ENCODE data around the gene FAM89B. TPM values are rescaled to one million over a fixed set of nuclear protein-coding genes. Genes with fewer than 3 reads are reported as not detected.

The FAM89B gene
- total and polyA plus RNA-seq, 10 donors, result 34.5 to 66.1 (median 48.4) TPM

DNA sequence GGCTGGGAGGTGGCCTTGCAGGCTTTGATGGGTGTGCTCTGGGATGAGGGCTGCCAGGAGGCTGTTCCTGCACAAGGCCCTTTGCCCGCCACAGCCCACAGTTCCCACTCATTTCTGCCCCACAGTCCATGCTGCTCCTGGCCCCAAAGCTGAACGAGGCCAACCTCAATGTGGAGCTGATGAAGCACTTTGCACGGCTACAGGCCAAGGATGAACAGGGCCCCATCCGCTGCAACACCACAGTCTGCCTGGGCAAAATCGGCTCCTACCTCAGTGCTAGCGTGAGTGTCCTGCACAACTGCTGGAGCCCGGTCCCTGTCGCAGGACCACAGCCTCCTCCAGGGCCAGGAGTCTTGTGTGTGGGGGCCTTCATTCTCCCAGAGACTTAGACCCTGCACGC is 37.2 kb upstream of the FAM89B start:
- no peak for DNase-seq
- Histone ChIP-seq H3K36me3 (peaks cover 0 to 96% (median 70%) of the 10 kb centered on the region in 6 donors), H3K4me1 (peaks cover 7 to 41% (median 28%) of the 10 kb centered on the region in 6 donors), H3K27ac (no peak overlapping the region), H3K27me3 (replicated peaks in 1 of 7) (no peaks in the 10 kb centered on the region), H3K4me3 (no peak overlapping the region), H3K9me3 (no peaks in the 10 kb centered on the region)
- intact Hi-C loops (cut with DNase I; ENCODE audit: low total_unique reads), result no loop called here
- no peak for TF ChIP-seq POLR2A (IDR thresholded peaks at IDR 0.05)
- TF ChIP-seq, protein P1, sequence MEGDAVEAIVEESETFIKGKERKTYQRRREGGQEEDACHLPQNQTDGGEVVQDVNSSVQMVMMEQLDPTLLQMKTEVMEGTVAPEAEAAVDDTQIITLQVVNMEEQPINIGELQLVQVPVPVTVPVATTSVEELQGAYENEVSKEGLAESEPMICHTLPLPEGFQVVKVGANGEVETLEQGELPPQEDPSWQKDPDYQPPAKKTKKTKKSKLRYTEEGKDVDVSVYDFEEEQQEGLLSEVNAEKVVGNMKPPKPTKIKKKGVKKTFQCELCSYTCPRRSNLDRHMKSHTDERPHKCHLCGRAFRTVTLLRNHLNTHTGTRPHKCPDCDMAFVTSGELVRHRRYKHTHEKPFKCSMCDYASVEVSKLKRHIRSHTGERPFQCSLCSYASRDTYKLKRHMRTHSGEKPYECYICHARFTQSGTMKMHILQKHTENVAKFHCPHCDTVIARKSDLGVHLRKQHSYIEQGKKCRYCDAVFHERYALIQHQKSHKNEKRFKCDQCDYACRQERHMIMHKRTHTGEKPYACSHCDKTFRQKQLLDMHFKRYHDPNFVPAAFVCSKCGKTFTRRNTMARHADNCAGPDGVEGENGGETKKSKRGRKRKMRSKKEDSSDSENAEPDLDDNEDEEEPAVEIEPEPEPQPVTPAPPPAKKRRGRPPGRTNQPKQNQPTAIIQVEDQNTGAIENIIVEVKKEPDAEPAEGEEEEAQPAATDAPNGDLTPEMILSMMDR (IDR thresholded peaks at IDR 0.05 in 8 of 11, conservative IDR thresholded peaks at IDR 0.05 in 3 of 11), result no peak
- peak in 1 of 3 donors; percentile 50 for TF ChIP-seq POLR2AphosphoS5 (IDR thresholded peaks at IDR 0.05)
- WGBS, 5 donors, result 85 to 94% (median 92%) methylated on average over 2 to 9 of the region's 9 CpGs; no CpG with 5 or more reads in 1 of the 5 donors

- Histone ChIP-seq H3K4me1 (peaks cover 7 to 54% (median 37%) of the 10 kb centered on the region in 6 donors), H3K9me3 (no peaks in the 10 kb centered on the region), H3K27me3 (replicated peaks in 1 of 7) (no peaks in the 10 kb centered on the region), H3K36me3 (peaks cover 0 to 81% (median 56%) of the 10 kb centered on the region in 6 donors), H3K4me3 (no peak overlapping the region), H3K27ac (peak overlapping the region in 2 of 8 donors; percentile 92 to 96)
- TF ChIP-seq, protein P1 (IDR thresholded peaks at IDR 0.05 in 8 of 11, conservative IDR thresholded peaks at IDR 0.05 in 3 of 11), result no peak
- no peak for TF ChIP-seq POLR2A (IDR thresholded peaks at IDR 0.05)
- peak in 2 of 3 donors; percentile 3 to 40 for TF ChIP-seq POLR2AphosphoS5 (IDR thresholded peaks at IDR 0.05)
- WGBS, 5 donors, result 83 to 97% (median 88%) methylated on average over 7 to 12 of the region's 12 CpGs
- DNase-seq, result no peak
- intact Hi-C loops (cut with DNase I; ENCODE audit: low total_unique reads), result no loop called here
Observed at GRCh38 chr11:65536412-65537295, 35.7 kb upstream of the FAM89B start.

DNA sequence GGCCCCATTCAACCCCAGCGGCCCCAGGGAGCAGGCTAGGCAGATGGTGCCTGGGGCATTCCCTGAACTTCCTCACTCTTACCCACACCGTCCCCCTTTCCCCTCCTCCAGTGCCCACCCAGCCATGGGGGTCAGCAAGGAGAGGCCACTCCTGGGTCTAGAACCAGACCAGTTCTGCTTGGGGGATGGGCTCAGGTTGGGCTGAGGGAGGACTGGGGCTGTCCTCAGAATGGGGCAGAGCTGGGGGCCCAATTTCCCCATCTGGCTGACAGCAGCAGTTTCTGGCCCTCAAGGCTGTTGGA is 35.1 kb upstream of the FAM89B start:
- no peak for DNase-seq
- H3K4me3 ChIP-seq, result no peak overlapping the region
- 79 to 93% (median 84%) methylated on average over 2 of the region's 2 CpGs for WGBS, 5 donors
- H3K27ac ChIP-seq, result peak overlapping the region in 4 of 8 donors; percentile 88 to 96 (median 92)
- peaks cover 7 to 58% (median 42%) of the 10 kb centered on the region in 6 donors for H3K4me1 ChIP-seq
- no peaks in the 10 kb centered on the region for H3K9me3 ChIP-seq
- H3K36me3 ChIP-seq, result peaks cover 0 to 75% (median 50%) of the 10 kb centered on the region in 6 donors
- no peaks in the 10 kb centered on the region for H3K27me3 ChIP-seq (replicated peaks in 1 of 7)
- TF ChIP-seq POLR2A (IDR thresholded peaks at IDR 0.05) (no peak), POLR2AphosphoS5 (IDR thresholded peaks at IDR 0.05) (peak; percentile 31 to 44 (median 32))
- TF ChIP-seq, protein P1 (IDR thresholded peaks at IDR 0.05 in 8 of 11, conservative IDR thresholded peaks at IDR 0.05 in 3 of 11), result no peak
- intact Hi-C loops (cut with DNase I; ENCODE audit: low total_unique reads), result no loop called here

DNA sequence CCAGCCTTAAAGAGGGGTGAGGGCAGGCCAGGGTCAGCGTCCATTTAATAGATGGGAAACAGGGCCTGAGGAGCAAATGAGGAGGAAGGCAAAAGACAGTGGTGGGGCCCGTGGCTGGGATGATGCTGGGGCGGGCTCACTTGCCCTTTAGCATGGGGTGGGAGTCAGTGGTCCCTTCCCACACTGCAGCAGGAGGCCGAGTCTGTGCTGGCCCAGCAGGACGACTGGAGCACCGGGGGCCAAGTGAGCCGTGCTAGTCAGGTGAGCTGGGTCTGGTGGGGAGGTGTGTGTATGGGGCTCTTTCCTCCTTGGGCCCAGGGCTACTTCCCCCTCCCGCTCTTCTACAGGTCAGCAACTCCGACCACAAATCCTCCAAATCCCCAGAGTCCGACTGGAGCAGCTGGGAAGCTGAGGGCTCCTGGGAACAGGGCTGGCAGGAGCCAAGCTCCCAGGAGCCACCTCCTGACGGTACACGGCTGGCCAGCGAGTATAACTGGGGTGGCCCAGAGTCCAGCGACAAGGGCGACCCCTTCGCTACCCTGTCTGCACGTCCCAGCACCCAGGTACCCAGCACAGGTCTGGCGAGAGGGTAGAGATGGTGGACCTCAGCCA is 34.6 kb upstream of the FAM89B start:
- Histone ChIP-seq H3K4me1 (peaks cover 7 to 58% (median 42%) of the 10 kb centered on the region in 6 donors), H3K4me3 (no peak overlapping the region), H3K9me3 (no peaks in the 10 kb centered on the region), H3K36me3 (peaks cover 0 to 70% (median 45%) of the 10 kb centered on the region in 6 donors), H3K27ac (peak overlapping the region; percentile 29 to 96 (median 89)), H3K27me3 (replicated peaks in 1 of 7) (no peaks in the 10 kb centered on the region)
- DNase-seq, result peak; percentile 79
- 77 to 89% (median 86%) methylated on average over 12 to 18 of the region's 18 CpGs for WGBS, 5 donors
- TF ChIP-seq POLR2AphosphoS5 (IDR thresholded peaks at IDR 0.05) (no peak), POLR2A (IDR thresholded peaks at IDR 0.05) (no peak)
- TF ChIP-seq, protein P1 (IDR thresholded peaks at IDR 0.05 in 8 of 11, conservative IDR thresholded peaks at IDR 0.05 in 3 of 11), result no peak
- intact Hi-C loops (cut with DNase I; ENCODE audit: low total_unique reads), result no loop called here

Measured in spleen (tissue), 11 donors.